ENCODE measurements around the gene PPP1R10.
"Not testable (repeated sequence)": the region's sequence is repeated elsewhere in the genome, so short reads cannot be mapped to it uniquely, and the experiment has no call there.

The PPP1R10 gene

DNA sequence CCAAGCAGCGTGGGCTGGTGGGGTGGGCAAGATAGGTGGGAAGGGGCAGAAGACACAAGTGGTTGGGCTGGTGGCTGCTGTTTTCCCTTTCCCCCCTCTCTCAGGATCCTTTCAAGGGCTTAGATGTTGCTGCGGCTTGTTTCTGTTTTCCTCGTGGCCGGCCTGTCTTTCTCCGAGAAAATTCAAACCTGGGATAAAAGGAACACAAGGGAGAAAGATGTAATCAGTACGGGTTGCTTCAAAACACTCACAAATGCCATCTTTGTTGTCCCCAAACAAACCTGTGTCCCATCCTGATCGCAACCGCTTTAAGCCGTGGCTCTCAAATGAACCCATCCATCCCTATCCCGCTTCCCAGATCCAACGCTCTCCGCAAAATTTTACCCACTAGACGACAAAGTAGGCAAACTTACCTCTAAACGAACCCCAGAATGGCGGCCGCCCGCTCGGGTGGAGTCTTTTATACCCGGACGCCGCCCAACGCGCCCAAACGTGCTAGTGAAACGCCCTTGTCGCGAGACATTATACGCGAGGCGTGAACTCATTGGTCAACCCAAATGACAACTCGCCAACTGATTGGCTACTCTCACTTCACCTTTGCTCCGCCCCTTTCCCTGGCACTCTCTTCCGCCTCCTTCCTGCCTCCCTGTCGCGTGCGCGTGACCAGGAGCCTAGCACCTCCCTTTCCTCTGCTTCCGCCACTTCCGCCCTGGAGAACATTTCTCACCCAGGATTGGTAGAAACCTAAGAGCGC lies at the start of gene PPP1R10:
TSS of gene PPP1R10 (minus strand) at position 433 of the 754 bp plus-strand sequence. CDS start 7,299 bp downstream, outside the sequence.
- H3K27ac ChIP-seq: peak within 1 kb of the TSS; percentile 60 to 100 (median 97)

DNA sequence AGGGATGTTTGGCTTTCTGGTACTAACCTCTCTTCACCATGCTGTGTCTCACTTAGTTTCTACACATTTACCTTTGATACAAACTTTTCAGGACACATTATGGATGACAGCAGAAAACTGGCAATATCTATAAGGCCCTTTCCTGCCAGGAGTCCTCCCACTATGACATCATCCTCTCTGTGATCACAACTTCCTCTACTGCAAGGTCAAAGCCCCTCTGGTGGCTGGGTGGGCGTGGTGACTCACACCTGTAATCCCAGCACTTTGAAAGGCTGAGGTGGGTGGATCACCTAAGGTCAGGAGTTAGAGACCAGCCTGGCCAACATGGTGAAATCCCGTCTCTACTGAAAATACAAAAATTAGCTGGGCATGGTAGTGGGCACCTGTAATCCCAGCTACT lies 49.3 kb upstream of the PPP1R10 start:
- not testable (repeated sequence) for H3K27ac ChIP-seq, H3K4me3 ChIP-seq

More for the DNA sequence above, at the start of gene PPP1R10:
- H3K4me3 ChIP-seq: peak within 1 kb of the TSS; percentile 58 to 97 (median 80)

DNA sequence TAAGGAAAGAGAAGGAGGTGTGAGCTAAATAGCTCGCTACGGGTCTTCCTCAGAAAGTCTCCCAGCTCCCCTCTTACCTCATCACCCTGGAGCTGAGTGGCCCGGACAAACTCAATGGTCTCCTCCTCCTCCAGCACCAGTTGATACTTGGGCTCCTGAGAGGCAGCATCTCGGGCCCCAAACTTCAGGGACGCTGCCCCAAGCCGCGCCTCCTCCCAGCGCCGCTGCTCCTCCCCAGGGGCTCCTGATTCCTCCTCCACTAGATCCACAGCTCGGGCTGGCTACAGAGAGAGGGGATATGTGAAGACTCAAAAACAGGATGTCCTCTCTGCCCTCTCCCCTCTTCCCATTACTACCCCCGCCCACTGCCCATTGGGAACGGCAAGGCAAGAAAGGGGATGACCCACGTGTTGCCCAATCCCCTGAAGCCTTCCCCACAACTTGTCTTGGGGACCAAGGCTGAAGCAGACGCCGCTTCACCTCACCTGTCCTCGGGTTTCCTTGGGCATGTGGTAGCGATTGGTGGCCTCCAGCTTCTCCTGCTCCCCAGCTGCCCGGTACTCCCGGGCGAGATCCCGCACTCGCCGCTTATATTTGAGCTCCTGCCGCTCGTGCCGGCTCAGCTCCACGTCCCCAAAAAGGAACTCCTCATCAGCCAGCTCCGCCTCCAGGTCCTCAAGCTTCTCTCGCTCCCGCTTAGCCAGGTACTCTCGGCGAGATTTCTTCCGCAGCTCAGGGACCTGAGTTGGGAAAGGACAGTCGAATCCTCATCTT lies 48.1 kb upstream of the PPP1R10 start:
- Histone ChIP-seq H3K4me3 (no peak overlapping the region), H3K27ac (no peak overlapping the region)

DNA sequence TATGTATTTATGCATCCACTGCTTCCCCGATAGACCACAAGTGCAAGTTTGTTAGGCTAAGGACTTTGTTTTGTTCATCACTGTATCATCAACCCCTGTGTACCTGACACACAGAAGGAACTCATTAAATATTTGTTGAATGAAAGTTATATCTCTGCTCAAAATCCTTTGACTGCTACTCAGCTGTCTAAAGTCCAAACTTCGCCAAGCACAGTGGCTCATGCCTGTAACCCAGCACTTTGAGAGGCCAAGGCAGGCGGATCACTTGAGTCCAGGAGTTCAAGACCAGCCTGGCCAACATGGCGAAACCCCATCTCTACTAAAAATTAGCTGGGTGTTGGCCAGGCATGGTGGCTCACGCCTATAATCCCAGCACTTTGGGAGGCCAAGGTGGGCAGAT lies 40.9 kb upstream of the PPP1R10 start:
- H3K4me3 ChIP-seq, H3K27ac ChIP-seq: not testable (repeated sequence)

DNA sequence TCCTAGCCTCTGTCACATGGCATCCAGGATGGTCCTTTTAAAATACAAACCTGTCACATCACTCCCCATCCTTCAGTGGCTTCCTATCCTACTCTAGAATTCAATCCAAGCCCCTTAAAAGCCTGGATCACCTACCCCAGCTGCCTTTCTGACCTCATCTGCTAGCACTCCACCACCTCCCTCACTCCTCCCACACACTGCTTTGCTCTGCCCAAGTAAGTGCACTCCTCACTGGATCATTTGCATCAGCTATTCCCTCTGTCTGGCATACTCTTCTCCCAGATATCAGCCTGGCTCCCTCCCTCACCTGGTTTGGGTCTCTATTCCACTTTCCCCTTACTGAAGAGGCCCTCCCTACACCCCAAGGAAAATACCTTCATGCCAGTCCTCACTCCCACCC lies 40.4 kb upstream of the PPP1R10 start:
- Histone ChIP-seq H3K4me3 (no peak overlapping the region), H3K27ac (no peak overlapping the region)

DNA sequence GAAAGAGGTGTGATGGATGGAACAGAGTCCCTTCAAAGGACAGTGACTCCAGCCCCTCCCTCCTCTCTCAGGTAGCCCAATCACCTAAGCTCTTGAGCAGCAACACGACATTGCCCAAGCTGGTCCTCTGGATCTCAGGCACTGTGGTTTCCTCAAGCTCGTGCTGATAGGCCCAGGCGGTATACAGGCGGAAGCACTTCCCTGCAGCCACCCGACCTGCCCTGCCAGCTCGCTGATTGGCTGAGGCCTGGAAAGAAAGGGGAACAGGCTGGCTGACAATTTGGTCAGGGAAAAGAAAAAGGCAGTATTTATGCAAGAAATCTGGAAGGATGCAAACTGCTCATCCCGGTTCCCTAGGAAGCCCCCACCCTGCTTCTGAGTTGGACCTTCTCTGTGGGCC lies 39.5 kb upstream of the PPP1R10 start:
- Histone ChIP-seq H3K4me3 (no peak overlapping the region), H3K27ac (no peak overlapping the region)

DNA sequence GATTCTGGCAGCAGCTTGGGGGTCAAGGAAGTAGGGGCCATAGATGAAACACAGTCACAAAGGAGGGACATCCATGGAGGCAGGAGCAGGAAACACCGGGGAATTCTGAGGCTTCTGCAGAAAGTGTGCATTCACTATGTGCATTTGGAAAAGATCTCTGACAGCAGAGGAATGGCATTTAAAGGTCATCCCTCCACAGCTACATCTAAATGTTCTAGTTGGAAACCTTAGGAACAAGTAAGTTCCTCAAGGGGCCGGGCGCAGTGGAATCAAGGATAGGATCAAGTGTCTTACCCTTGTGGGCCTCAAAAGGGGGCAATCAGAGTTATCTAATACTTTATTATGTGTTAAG lies 38.7 kb upstream of the PPP1R10 start:
- Histone ChIP-seq H3K4me3 (no peak overlapping the region), H3K27ac (no peak overlapping the region)

DNA sequence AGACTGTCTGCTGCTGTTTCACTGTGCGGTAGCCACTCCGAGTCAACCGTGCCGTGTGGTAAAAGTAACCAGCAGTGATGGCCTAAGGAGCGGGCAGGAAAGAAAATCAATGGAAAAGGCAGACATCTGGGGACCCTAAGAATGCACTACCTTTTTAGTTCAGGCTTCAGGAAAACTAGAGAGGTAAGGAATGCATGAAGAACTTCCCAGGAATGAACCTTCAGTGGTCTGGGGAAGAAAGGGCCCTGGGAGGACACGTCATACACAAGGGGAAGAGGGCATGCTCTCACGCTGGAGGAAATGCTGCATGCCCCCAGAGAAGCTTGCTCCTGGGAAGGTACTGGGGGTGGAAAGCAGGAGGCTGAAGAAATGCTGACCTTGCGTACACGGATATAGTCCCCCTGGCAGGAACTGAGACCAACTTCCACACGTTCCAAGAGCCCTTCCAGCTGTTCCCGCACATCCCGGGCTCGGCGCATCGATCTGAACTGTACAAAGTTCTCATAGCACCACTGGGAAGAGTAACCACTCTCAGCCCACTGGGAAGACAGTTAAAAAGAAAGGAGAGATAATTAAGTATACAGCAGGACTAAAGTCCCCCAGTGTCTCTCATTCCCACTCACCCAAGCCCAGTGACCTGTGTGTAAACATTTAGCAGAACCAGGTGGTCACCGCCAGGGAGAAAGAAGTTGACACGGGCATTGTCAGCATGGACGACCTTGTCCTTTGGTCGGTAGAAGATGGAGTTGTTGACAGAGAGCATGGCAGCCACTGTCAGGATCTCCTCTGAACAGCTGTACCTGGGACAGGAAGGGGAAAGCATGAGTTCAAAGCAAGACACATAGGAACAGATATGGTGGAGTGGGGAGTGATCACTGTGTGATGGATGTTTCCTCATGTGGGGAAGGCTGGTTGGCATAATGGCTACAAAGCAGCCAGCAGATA lies 38.0 kb upstream of the PPP1R10 start:
- H3K27ac ChIP-seq: no peak overlapping the region
- no peak overlapping the region for H3K4me3 ChIP-seq

DNA sequence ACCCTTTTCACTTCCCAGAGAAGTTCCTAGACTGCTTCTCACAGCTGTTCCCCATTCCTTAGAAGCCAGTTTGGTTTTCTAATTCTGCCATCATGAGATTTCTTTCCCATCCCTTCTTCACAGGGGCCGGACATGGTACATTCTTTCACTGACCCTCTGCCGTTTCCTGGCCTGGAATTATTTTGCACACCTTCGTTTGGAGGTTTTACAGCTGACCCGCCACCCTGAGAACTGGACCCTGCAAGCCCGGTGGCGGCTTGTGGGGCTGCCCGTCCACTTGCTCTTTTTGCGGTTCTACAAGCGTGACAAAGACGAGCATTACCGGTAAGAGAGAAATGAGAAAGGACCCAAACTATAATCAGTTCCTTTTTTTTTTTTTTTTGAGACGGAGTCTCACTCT lies 34.1 kb upstream of the PPP1R10 start:
- H3K27ac ChIP-seq: no peak overlapping the region

DNA sequence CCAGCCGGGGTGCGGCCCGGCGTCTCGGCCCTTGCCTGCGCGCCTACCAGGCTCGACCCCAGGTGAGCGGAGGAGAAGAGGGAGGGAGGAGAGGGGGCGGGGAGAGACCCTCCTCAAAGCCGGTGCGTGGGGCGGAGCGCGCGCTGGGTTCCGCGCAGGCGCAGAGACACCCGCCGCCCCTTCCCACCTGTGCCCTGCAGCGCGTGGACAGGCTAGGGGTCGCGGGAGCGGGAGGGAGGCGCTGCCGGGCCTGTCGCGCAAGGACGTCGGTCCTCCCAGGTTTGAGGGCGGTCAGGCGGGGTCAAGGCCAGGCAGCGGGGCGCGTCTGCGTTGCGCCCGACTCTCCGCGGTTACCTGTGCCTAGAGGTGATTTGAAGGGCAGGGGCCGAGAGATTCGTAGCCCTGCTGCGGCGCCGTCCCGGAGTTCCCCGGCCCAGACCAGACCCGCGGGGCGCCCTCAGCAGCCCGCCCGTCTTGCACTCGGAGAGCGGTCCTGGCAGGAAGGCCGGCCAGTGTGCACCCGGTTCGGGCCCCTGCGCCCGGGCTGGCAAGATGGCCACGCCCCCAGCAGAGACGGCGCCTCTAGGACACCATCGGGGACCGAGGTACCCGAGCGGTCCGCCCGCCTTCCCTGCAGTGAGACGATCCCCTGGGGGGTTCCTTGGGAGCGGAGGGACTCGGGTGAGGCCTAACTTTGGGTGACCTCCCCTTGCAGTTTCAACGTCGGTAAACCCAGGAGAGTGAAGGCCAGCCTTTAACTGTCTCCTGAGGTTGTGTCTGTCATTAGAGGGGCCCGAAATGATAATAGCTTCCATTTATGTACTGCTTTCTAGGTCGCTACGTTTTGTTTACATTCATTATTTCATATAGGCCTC lies 30.4 kb upstream of the PPP1R10 start:
- Histone ChIP-seq H3K4me3 (peak overlapping the region; percentile 83 to 99 (median 96)), H3K27ac (peak overlapping the region; percentile 75 to 97 (median 91))

More for the DNA sequence above, 34.1 kb upstream of the PPP1R10 start:
- no peak overlapping the region for H3K4me3 ChIP-seq

DNA sequence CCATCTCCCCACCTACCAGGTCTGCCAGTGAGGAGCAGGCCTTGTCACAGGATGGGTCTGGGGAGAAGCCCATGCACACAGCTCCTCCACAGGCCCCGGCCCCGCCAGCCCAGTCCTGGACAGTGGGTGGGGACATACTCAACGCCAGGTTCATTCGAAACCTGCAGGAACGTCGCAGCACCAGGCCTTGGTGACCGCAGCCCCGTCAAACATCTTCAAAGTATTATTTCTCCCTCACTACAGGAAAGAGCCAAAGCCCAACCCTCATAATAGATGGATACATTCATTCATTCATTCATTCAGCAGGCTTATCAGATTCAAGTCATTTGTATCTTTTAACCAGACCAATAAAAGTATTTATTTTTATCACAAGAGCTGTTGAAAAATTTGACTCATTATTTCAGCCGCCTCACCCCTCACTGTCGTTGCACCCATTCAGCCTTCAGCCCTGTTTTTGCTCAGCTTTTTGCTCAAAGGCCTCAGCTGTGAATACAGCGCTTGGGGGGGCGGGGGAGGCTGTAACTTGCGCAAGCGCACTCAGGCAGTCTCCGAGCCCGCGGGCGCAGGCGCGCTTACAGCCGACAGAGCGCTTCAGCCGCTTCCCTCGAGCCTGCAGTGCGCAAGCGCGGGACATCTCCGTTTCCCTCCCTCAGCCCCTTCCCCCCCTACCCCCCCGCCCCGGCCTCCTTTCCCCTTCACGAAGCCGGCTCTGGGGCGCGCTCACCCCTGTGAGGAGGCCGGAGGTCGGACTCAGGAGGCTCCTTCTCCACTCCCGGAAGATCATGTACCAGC lies 29.6 kb upstream of the PPP1R10 start, which contains the start of gene C6orf136:
TSS of gene C6orf136 (plus strand) at position 684 of the 792 bp plus-strand sequence. CDS start at position 783, 99 bp downstream.
- H3K4me3 ChIP-seq: peak within 1 kb of the TSS; percentile 83 to 99 (median 96)
- H3K27ac ChIP-seq: peak within 1 kb of the TSS; percentile 75 to 97 (median 91)

DNA sequence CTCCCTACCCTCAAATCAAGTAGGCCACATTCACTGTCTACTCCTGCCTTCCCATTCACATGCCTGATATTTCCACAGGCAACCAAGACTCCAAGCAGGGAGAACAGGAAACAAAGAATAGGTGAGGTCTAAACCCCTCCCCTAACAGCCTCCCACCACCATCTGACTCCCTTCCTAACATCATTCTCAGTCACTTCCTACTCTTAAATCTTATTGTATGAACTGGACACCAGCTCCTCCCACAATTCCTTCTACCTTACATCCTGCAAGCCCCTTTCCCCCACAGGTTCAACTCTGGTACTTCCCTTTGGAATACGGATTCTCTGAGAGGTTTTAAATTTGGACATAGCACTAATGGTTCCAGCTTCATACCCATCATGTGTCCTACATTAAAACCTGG lies 28.9 kb upstream of the PPP1R10 start:
- no peak overlapping the region for H3K4me3 ChIP-seq
- H3K27ac ChIP-seq: no peak overlapping the region

DNA sequence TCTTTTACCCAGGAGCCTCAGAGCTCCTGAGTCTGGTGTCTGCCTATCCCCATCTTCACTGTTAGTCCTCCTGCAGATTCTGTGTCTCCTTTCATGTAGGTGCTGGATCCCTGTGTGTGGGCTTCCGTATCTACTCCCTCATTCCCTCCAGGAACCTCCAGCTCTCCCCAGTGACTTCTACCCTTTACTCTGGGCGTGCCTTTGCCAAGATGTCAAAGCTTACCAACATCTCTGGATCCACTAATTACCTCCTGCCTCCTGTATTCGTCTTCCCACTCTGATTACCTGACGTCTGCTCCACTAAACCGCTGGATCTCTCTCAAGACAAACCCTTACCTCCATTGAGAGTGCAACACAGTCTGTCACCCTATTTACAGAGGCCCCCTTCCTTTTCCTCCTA lies 27.7 kb upstream of the PPP1R10 start:
- Histone ChIP-seq H3K27ac (no peak overlapping the region), H3K4me3 (no peak overlapping the region)

DNA sequence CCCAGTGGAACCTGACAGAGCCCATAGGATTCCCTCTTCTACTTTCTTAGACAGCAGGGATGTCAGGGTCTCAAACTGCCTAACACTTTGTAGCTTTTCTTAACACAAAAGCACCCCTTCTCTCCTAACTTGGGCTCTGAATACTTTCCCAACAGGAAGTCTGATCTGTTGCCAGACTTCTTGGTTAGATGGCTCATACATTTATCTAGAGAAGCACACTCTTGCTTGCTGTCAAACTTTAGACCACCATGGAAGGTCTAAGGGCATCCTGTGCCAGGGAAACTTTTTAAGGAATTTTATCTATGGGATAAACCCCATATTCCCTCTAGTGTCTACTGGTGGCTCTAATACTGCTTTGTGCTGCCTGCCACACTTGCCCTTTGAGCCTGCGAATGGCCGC lies 26.6 kb upstream of the PPP1R10 start:
- Histone ChIP-seq H3K4me3 (no peak overlapping the region), H3K27ac (no peak overlapping the region)

DNA sequence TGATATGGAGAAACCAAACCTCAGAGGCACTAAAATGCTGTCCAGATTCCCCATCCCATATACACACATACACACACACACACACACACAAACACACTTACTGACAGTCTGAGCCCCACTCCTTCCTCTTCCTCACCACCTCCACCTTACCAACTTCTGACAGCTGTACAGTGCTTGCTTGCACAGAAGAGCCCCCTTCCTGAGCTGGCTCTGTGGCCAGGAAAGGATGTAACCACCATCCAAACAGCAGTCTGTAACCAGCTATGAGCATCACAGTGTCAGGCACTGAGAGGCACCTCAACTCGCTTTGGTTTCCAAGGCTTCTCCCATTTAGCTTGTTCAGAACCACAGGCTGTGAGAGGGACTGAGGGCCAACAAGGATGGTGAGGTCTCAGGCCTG lies 24.0 kb upstream of the PPP1R10 start:
- no peak overlapping the region for H3K27ac ChIP-seq
- H3K4me3 ChIP-seq: no peak overlapping the region

DNA sequence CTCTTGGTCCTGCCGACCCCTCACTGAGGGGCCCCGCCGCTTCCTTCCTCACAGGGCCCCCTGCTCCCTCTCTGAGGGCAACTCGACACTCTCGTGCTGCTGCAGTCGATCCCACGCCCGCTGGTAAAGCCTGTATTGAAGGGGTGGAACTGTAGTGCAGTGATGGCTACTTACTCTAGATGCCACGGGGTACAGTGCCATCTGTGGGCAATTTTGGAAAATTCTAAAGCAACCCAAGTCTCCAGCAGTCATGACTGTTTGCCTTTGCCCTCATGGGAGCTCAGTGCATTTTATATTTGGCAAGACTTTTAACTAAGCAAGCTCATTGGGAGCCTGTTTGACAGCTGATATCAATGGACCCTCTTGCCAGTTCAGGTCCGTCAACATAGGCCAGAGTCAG lies 23.4 kb upstream of the PPP1R10 start:
- no peak overlapping the region for H3K27ac ChIP-seq
- H3K4me3 ChIP-seq: no peak overlapping the region

DNA sequence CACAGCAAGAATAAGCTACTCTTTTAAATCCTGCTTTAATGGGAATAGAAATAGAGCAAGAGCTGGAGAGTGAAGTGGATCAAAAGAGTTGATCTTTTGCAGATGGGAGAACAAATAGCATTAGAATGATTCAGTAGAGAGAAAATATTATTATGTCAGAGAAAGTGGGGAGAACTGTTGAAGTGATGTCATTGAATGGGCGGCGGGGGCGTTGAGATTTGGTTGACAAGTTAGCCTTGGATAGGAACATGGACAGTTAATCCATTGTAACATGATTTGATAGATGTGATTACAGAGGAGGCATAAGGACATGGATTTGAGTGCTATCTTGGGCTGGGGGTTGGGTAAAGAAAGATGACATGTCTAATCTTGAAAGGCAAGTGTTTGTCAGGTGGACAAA lies 18.8 kb upstream of the PPP1R10 start:
- Histone ChIP-seq H3K4me3 (no peak overlapping the region), H3K27ac (no peak overlapping the region)

All from skin epidermis (tissue), 12 donors.